HG03457 (cell line): ENCODE data around the gene ZNF185.

Experiments
- ATAC-seq: cut with Tn5 transposase; IDR thresholded peaks from one replicate; pipeline ENCODE4 v1.9.1; 2021; ENCODE audit warnings: moderate number of reproducible peaks; ENCODE audit not compliant: unreplicated experiment

ZNF185 gene

GRCh38 chrX:152946681-152947080, 48.8 kb downstream of the ZNF185 start:
- no peak for ATAC-seq
